Activated CD8-positive, alpha-beta memory T cell treated with anti-CD3 and anti-CD28 coated beads for 24 hours (primary cell): Measurements from ENCODE around the gene ARL16.
A peak's percentile ranks its signal among the peaks of the same experiment; 100 is the strongest.

Experiments used
- DNase-seq: peaks from one replicate; pipeline ENCODE4 v3.0.0-alpha.2; 2020

Gene ARL16

GRCh38 chr17:81695211-81695610, 11.6 kb upstream of the ARL16 start:
- no peak for DNase-seq

- DNase-seq, result no peak
These were observed 11.2 kb upstream of the ARL16 start for GRCh38 chr17:81694810-81695209.

DNA sequence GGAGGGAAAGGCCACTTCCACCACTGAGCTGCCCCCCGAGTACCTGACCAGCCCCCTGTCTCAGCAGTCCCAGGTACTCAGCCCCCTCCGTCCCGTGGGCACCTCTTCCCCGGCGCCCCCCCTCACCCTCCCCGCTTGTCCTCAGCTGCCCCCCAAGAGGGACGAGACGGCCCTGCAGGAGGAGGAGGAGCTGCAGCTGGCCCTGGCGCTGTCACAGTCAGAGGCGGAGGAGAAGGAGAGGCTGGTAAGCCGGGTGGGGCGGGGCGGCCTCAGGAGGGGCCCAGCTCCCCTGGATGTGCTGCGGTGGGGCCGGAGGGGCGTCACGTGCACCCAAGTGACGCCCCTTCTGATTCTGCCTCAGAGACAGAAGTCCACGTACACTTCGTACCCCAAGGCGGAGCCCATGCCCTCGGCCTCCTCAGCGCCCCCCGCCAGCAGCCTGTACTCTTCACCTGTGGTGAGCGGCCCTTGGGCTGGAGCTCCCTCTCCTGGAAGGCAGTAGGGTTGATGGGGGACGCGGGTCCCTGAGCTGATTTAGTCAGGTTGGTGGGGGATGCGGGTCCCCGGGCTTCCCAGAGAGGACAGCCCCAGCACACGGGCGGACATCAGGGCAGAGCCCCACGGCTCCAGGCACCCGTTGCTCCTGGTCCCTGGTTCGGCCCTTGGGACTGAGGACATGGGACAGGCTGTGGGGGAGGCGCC, 10.1 kb upstream of the ARL16 start:
- no peak for DNase-seq

DNA sequence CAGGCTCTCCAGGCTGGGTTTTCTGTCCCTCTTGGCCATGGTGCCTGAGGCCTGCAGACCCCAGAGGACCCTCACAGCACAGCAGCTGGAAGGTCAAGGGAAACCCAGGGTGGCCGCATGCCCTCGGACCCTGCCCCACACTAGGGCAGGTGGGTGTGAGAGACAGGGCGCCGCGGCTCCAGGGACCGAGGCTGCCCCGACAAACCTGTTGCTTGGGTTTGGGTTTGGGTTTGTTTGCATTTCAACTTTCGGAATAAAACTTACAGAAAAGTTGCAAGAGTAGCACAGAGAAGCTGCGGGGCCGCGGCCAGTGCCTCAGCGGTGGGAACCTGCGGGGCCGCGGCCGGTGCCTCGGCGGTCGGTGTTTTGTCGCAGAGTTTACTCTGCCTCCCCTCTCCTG, 8.0 kb upstream of the ARL16 start:
- DNase-seq, result no peak

GRCh38 chr17:81691196-81691595, 7.6 kb upstream of the ARL16 start:
- DNase-seq, result no peak

DNA sequence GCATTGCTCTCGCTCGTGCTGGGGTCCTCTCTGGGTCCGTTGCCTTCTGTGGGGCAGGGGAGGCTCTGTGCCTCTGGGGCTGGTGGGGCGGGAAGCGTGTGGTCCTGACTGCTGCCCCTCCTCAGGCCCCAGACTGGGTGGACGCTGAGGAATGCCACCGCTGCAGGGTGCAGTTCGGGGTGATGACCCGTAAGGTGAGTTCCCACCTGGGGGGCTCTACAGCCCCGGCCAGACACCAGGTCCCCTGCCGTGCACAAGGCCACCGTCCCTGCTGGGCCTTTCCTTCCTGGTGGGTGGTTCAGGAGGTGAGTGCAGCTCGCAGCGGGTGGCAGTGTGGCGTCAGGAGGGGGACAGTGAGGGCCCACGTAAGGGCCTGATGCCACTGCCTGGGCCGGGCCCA, 7.0 kb upstream of the ARL16 start:
- no peak for DNase-seq

DNA sequence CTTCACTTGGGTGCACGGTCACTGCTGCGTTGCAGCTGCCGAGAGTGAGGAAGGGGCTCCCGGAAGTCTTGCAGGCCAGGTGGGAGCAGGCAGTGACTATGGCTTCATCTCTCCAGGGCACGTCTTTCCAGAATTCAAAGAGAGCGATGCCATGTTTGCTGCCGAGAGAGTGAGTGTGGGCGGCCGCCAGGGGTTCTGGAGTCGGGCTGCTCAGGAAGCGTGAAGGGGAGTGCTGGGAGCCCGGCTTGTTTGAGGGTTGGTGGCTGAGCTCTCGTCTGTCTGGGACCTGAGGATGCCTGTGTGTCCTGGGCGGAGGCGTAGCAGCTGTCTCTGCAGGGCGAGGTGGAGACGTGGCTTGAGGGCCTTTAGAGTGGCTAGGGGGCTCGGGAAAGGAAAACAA, 6.5 kb upstream of the ARL16 start:
- no peak for DNase-seq

- DNase-seq, result no peak
These were observed 5.0 kb upstream of the ARL16 start for GRCh38 chr17:81688616-81689015.

GRCh38 chr17:81687770-81688541, 4.4 kb upstream of the ARL16 start:
- no peak for DNase-seq

DNA sequence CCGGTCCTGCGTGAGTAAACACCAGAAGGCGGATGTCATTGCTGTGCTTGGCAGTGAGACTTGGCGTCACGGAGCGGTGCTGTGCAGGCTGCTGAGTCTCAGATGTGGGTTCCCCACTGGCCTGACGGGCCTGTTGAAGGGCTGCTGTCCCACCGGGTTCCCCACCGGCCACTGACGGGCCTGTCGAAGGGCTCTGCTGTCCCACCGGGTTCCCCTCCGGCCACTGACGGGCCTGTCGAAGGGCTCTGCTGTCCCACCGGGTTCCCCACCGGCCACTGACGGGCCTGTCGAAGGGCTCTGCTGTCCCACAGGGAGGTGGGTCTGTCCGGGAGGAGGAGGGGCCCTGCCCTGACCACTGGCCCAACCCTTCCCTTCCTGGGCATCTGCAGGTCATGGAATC, 3.0 kb upstream of the ARL16 start:
- no peak for DNase-seq

DNA sequence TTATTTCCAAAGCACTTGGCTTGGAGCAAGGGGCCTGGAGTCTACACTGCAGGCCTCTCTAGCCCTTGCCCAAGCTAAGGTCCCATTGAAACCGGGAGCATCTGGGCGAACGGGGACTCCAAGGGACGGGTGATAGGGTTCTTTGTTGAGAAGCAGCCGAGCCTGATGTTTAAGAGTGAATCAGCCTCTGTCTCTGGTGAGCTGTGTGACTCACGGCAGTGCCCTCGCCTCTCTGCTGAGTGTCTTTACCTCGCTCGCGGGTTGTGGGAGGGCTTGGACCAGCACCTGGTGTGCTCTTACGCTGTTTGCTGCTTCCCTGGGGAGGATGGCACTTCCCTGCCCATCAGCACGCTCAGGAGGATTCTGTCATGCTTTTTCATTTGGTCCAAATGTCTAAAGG, 1.5 kb upstream of the ARL16 start:
- DNase-seq, result peak; percentile 61

GRCh38 chr17:81684442-81684911, 880 bp upstream of the ARL16 start:
- peak; percentile 72 for DNase-seq

GRCh38 chr17:81683208-81683583, 401 bp downstream of the ARL16 start:
- no peak for DNase-seq

GRCh38 chr17:81682565-81683207, 911 bp downstream of the ARL16 start:
- no peak for DNase-seq

DNA sequence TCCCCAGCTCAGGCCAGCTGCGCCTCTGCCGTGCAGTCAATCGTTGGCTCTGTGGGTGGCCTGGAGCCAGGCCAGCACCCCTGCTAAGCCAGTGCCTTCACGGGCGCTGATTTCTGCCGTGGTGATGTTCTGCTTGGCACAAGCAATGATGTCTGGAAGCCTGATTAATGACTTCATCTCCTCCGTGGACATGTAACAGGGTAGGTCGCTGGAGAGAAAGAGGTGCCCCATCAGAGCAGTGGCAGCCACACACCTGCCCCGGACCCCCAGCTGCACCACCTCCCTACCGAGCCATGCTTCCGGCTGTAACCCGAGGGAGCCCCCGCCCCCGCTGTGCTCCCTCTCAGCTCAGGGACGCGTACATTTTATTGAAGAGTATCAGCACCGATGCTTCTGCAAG, 1.9 kb downstream of the ARL16 start:
- no peak for DNase-seq

- DNase-seq, result no peak
These were observed 3.4 kb downstream of the ARL16 start for GRCh38 chr17:81680150-81680549.

GRCh38 chr17:81676906-81677305, 6.7 kb downstream of the ARL16 start:
- DNase-seq, result no peak

- DNase-seq, result peak; percentile 71
These were observed 7.9 kb downstream of the ARL16 start for GRCh38 chr17:81675515-81676221.

GRCh38 chr17:81673561-81674258, 9.9 kb downstream of the ARL16 start:
- no peak for DNase-seq

- no peak for DNase-seq
These were observed 10.6 kb downstream of the ARL16 start for GRCh38 chr17:81672954-81673353.

DNA sequence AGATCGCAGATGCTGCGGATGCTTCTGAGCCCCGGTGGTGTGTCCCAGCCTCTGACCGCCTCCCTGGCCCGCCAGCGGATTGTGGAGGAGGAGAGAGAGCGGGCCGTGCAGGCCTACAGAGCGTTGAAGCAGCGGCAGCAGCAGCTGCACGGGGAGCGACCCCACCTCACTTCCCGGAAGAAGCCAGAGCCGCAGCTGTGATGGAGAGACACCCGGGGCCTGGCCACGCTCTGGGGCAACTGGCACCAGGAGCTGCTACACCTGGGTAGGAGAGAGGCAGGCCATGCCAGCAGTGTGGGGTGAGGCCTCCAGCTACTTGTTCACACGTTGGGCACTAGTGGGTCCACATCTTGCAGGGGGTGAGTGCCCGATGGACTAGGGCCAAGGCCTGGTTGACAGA, 11.1 kb downstream of the ARL16 start:
- no peak for DNase-seq

DNA sequence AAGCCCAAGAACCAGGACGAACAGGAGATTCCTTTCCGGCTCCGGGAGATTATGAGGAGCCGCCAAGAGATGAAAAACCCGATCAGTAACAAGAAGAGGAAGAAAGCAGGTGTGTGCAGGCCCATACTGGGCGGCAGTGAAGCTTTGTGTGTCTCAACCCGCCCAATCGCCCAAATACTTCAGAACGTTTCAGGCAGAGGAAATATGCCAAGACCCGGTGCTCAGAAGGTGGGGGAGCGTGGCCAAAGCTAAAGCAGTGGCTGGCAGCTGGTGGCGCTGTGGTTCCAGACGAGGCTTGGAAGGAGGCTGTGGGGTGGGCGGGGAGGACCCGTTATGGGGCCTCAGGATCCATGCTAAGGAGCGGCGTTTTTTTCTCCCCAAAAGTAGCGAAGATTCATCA, 15.8 kb downstream of the ARL16 start:
- DNase-seq, result no peak
